Measurements from ENCODE around the gene TRIM21.

Gene TRIM21

GRCh38 chr11:4388221-4388620 is 5.3 kb downstream of the TRIM21 start:
- H3K4me1 ChIP-seq (ENCODE audit: insufficient read depth, poor library complexity, severe bottlenecking), result peaks cover 6% of the 10 kb centered on the region
- H3K9me3 ChIP-seq (ENCODE audit: severe bottlenecking), result no peaks in the 10 kb centered on the region
- H3K36me3 ChIP-seq (ENCODE audit: low read depth), result peaks cover 46% of the 10 kb centered on the region
- no peak for TF ChIP-seq CTCF (IDR thresholded peaks at IDR 0.05; ENCODE audit: poor library complexity, severe bottlenecking)
- no peak overlapping the region for H3K4me3 ChIP-seq (ENCODE audit: severe bottlenecking)
- H3K27me3 ChIP-seq (ENCODE audit: insufficient read depth, poor library complexity, severe bottlenecking), result no peaks in the 10 kb centered on the region
- H3K27ac ChIP-seq (ENCODE audit: poor library complexity, severe bottlenecking), result no peak overlapping the region
- no peak for ATAC-seq (ENCODE audit: low read depth)
- DNase-seq (ENCODE audit: low spot score), result no peak

GRCh38 chr11:4385978-4386740 is 7.3 kb downstream of the TRIM21 start:
- Histone ChIP-seq H3K36me3 (ENCODE audit: low read depth) (peaks cover 38% of the 10 kb centered on the region), H3K27me3 (ENCODE audit: insufficient read depth, poor library complexity, severe bottlenecking) (no peaks in the 10 kb centered on the region), H3K4me3 (ENCODE audit: severe bottlenecking) (no peak overlapping the region), H3K9me3 (ENCODE audit: severe bottlenecking) (no peaks in the 10 kb centered on the region), H3K4me1 (ENCODE audit: insufficient read depth, poor library complexity, severe bottlenecking) (no peaks in the 10 kb centered on the region), H3K27ac (ENCODE audit: poor library complexity, severe bottlenecking) (no peak overlapping the region)
- DNase-seq (ENCODE audit: low spot score) (no peak), ATAC-seq (ENCODE audit: low read depth) (no peak)
- TF ChIP-seq CTCF (IDR thresholded peaks at IDR 0.05; ENCODE audit: poor library complexity, severe bottlenecking), result no peak

GRCh38 chr11:4381901-4382300 is 11.6 kb downstream of the TRIM21 start:
- H3K27me3 ChIP-seq (ENCODE audit: insufficient read depth, poor library complexity, severe bottlenecking), result no peaks in the 10 kb centered on the region
- DNase-seq (ENCODE audit: low spot score) (no peak), ATAC-seq (ENCODE audit: low read depth) (no peak)
- TF ChIP-seq CTCF (IDR thresholded peaks at IDR 0.05; ENCODE audit: poor library complexity, severe bottlenecking), result no peak
- H3K27ac ChIP-seq (ENCODE audit: poor library complexity, severe bottlenecking), result no peak overlapping the region
- no peaks in the 10 kb centered on the region for H3K9me3 ChIP-seq (ENCODE audit: severe bottlenecking)
- no peaks in the 10 kb centered on the region for H3K4me1 ChIP-seq (ENCODE audit: insufficient read depth, poor library complexity, severe bottlenecking)
- H3K36me3 ChIP-seq (ENCODE audit: low read depth), result peaks cover 4% of the 10 kb centered on the region; the same call in 1 of the 2 replicates
- H3K4me3 ChIP-seq (ENCODE audit: severe bottlenecking), result no peak overlapping the region

GRCh38 chr11:4375431-4376140 is 17.9 kb downstream of the TRIM21 start:
- ATAC-seq (ENCODE audit: low read depth) (no peak), DNase-seq (ENCODE audit: low spot score) (no peak)
- Histone ChIP-seq H3K9me3 (ENCODE audit: severe bottlenecking) (no peaks in the 10 kb centered on the region), H3K27ac (ENCODE audit: poor library complexity, severe bottlenecking) (no peak overlapping the region), H3K4me3 (ENCODE audit: severe bottlenecking) (no peak overlapping the region), H3K36me3 (ENCODE audit: low read depth) (no peaks in the 10 kb centered on the region), H3K4me1 (ENCODE audit: insufficient read depth, poor library complexity, severe bottlenecking) (no peaks in the 10 kb centered on the region), H3K27me3 (ENCODE audit: insufficient read depth, poor library complexity, severe bottlenecking) (no peaks in the 10 kb centered on the region)
- TF ChIP-seq CTCF (IDR thresholded peaks at IDR 0.05; ENCODE audit: poor library complexity, severe bottlenecking), result no peak

GRCh38 chr11:4370166-4370565 is 23.3 kb downstream of the TRIM21 start:
- ATAC-seq (ENCODE audit: low read depth), result no peak
- H3K4me3 ChIP-seq (ENCODE audit: severe bottlenecking), result no peak overlapping the region
- no peaks in the 10 kb centered on the region for H3K27me3 ChIP-seq (ENCODE audit: insufficient read depth, poor library complexity, severe bottlenecking)
- no peak for DNase-seq (ENCODE audit: low spot score)
- no peak for TF ChIP-seq CTCF (IDR thresholded peaks at IDR 0.05; ENCODE audit: poor library complexity, severe bottlenecking)
- H3K9me3 ChIP-seq (ENCODE audit: severe bottlenecking), result no peaks in the 10 kb centered on the region
- H3K4me1 ChIP-seq (ENCODE audit: insufficient read depth, poor library complexity, severe bottlenecking), result no peaks in the 10 kb centered on the region
- no peaks in the 10 kb centered on the region for H3K36me3 ChIP-seq (ENCODE audit: low read depth)
- H3K27ac ChIP-seq (ENCODE audit: poor library complexity, severe bottlenecking), result no peak overlapping the region
